C1 segment of cervical spinal cord (tissue), 14 donors: ENCODE data around the gene PIAS1.
"Not testable (repeated sequence)": the region's sequence is repeated elsewhere in the genome, so short reads cannot be mapped to it uniquely, and the experiment has no call there.

ENCODE experiments used
- DNase-seq, 14 donors: peaks; one replicate each; lab custom pipeline; 2025; lab: John Stamatoyannopoulos, UW

PIAS1 gene

DNA sequence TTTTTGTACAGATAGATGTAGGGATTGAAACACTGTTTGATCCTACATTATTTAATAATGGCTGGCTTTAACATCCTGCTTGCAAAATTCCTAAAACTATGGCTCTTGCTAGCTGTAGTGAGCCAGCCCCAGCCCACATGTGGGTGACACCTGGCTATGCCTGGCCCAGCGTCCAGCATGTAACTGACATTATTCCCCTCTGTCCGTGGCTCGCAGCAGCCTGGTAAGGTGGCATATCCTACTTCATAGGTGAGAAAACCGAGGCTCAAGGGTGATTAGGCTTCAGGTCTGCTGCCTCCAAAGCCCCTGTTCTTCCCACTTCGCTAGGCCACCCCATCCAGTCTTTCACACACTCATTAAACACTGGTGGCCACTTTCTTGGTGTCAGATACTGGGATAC is 149.4 kb downstream of the PIAS1 start:
- no peak for DNase-seq

DNA sequence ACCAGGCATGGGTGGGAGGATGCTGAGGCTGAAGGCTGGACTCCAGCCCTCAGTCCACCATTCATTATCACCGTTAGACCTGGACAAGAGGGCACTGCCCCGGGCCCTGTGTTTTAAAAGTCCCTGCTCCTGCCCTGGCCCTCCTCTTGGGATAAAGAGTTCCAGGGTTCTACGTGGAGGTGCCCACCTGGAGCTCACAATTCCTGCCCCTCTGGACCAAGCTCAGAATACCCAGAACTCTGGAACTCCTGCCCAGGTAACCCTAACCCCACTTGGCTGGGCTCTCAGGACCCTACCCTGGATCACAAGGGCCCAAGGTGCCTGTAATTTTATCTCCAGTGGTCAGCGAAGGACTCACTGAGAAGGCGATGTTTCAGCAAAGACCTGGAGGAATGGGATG is 149.8 kb downstream of the PIAS1 start:
- DNase-seq: no peak

DNA sequence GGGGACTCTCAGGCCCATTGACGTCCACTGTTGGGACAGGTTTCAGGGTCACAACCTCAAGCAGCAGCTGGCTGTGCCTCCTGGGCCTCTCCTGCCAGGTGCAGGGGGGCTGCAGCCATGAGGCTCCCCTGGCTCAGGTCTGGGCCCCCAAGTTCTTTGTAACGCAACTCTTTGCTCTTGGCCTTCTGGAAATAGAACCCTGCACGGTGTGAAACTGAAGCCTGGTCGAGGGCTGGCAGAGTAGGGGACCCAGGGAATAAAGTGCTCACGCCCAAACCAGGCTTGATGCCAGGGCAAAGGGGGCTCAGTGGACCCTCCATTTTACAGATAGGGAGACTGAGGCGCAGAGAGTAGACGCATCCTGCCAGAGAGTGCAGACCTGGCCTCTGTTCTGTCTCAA is 150.2 kb downstream of the PIAS1 start:
- DNase-seq: no peak

DNA sequence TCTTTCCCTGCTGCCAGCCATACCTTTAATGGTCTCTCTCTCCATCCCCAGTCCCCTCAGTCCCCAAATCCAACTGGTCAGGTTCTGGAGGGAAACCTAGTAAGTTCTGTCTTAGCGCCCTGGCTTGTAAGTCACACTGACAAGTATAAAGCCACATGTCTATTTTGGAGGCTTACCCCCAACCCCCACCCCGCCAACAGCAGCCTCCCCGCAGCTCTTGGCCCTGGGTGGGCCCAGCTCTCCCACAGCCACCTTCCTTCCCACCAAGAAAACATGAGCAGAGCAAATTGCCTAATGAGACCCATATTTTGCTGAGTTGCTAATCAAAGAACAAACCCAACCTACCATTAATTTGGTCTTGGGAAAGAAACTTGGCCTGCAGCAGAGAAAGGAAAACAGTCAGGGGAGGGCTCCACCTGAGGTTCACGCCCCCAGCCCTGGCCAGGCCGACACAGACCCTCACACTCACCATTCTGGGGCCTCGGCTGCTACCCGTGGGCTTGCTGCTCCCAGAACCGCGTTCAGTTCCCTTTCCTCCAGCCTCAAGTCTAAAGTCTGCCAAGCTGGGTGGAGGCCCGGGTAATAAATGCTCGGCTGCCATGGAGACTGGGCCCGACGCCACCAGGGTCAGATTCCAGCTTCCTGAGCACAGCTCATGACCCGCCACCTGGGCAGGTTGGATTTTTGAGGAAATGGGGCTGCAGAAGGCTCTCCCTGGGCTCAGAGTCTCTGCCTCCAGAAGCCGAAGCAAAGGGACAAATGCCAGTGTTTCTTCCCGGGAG is 150.9 kb downstream of the PIAS1 start, which contains the start of gene CALML4:
Gene CALML4 (minus strand): TSS at position 557 of the 782 bp plus-strand sequence. CDS start 85 bp downstream, at position 472.
- DNase-seq: peak in 4 of 14 donors; percentile 18 to 71 (median 34)

DNA sequence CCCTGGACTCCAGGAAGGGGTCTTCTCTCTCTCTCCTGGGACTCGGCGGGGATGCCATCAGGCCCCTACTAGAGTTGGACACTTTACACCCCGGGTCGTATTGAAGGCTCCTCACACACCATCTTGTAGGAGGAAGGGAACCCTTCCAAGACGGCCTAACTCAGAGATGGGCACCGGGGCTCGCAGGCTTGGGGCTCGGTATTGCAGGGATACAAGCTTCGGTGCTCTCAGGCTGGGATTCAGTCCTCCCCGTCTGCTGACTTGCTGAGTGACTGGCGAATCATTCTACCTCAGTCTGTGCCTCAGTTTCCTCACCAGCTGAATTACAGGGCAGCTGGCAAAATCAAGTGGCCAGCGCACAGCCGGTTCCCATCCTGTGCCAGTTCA is 151.4 kb downstream of the PIAS1 start:
- DNase-seq: no peak

DNA sequence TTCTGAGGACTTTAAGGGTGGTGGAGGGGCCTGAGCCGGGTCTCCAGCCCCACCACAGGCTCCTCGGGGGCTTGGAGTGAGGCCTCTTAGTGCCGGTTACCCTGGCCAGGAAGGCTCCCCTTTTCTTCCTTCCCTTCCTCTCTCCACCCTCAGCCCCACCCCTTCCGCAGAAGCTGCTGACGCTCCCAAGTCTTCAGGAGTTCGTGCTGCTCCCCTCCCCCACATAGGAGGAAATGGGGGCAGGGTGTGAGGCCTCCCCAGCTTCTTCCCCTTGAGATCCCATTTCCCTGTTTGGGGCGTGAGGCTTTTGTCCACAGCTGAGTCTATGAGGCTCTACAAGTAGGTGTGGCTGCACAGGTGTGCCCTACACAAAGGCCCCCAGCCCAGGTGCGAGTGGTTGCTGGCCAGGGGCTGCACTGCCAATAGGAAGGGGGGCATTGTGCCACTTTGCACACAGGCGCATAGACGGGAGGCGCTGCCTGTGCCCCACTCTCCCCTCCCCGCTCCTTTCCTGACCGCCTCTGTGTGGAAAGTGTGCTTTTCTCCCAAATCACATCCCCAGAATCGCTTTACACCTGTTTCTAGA is 151.9 kb downstream of the PIAS1 start:
- peak in 3 of 14 donors; percentile 42 to 54 (median 49) for DNase-seq

DNA sequence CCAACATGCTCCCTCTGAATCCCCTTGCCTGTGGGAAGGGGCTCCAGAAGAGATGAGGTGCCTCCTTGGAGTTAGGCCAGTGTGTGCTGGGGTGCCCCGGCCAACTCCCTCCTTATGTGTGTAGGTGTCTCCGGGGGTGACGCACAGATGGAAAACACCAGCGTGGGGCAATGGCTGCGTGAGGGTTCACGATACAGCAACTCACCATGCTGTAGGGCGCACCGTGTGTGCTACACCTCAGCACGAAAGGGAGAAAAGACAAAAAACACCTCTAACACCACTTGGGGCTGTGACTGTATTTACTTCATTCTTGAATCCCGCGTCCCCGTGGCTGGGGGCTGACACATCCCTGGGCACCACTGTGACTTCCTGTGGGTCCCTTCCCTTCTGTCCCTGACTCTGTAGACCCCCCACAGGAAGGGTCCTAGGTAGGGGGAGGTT is 152.6 kb downstream of the PIAS1 start:
- no peak for DNase-seq

DNA sequence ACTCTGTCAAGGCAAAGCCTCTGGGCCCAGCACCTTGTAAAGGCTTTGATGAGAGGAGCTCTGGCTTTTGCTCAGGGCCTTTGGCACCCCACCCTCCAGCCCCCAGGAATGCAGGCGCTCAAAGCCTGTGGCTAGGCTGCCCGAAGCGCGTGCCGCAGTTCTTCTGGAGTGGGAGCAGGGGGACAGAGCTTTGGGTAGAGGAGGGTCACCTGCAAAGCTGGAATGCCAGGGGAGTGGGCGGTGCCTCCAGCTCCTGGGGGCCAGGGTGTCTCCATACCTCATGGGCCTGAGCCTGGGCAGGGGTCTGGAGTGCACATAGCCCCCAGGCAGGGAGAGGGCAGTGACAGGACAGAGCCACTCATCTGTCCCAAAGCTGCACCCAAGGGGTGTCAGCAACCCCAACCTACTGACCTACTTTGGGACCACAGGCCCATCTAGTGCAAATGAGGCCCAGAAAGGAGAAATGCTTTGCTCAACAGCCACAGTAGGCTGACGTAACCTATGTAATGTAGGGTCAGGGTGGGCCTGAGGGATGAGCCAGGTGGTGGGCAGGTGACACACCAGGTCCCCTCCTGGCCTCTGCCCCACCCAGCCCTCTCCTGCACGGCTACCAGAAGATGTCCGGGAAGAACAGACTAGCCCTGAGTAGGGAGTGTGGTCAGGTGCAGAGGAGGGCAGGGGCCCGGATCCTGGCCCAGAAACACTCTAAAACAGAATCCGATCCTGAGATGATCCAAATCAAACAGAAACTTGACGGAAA is 153.2 kb downstream of the PIAS1 start:
- no peak for DNase-seq

DNA sequence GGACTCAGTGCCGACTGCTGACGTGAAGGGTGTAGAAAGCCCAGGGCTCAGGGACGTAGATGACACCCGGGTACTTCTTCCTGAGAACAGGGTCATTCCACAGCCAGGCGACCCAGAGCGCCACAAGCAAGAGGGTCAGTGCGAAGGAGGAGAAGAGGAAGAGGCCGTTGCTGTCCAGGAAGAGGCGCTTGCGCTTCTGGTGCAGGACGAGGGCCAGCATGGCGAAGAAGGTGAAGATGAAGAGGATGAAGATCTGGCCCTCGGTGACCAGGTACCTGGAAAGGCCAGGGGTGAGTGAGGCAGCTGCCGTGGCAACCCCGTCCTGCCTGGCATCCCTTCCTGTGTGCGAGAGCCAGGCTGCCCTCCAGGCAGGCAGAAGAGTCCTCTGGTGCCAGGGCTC is 154.0 kb downstream of the PIAS1 start:
- peak in 1 of 14 donors; percentile 18 for DNase-seq

DNA sequence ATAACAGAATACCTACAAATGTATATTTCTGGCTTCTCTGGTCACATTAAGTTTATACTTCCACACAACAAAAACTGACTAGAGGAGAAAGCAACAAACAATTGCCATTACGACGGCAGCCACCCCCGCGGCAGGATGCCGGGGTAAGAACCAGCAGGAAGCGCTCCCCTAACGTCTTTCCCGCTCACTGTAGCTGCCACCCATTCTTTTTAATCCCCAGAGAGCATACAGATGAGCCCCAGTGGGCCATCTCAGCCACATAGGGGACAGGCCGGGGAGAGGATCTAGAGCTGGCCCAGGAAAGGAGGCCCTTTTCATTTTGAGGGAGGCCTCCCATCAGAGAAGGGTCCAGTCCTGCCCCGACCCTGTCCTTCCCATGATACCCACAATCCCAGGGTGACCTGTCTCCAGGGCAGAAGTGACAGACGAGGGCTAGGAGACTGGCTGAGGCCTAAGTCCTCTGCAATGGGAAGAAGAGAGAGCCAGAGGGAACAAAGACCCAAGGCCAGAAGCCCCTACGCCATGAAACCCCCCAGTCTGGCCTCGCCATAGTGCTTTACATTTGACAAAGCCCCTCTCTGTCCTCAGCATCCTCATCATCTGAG is 154.6 kb downstream of the PIAS1 start:
- DNase-seq: no peak

DNA sequence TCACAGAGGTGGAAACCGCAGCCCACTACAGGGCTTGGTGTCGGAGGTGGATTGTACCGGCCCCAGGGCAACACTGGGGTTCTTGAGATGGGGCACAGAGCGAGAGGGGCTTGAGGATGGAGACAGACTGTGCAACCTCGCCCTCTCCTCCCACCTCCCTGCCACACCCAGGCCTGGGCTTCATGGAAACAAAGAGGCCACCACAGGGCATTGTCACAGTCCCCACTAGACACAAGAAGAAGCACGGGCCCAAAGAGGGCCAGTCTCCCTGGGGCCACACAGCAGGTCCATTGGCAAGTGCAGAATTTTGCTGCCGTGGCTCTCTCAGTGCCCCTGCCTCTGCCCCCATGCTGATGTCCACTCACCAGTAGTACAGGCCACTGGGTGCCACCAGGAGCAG is 155.2 kb downstream of the PIAS1 start:
- DNase-seq: no peak

DNA sequence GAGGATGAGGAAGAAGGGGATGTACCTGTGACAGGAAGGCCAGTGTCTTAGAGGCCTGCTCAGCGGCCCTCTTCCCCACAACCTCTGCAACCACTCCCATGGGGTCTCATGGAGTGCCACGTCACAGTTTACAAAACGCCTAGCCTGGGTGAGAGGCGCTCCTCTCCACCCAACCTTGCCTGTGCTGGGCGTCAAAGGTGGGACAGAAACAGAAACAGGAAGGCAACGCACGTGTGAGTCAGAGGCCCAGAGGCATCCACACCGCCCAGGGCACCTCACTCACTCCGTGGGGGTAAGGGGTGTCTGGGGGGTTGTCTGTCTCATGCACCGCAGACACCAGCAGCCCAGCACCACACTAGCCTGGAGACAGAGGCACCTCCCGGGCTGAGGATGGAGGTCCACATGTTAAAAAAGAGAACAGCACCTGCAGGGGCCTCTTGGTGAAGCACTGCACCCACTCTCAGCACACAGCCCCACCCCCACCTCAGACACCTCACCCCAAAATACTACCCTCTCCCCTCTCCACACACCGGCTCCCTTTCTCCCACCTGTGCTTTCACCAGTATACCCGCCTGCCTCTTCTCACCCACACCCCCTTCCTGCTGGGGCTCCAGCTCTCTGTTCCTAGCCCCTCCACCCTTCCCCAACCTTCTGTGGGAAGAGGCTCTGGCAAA is 155.8 kb downstream of the PIAS1 start:
- no peak for DNase-seq

DNA sequence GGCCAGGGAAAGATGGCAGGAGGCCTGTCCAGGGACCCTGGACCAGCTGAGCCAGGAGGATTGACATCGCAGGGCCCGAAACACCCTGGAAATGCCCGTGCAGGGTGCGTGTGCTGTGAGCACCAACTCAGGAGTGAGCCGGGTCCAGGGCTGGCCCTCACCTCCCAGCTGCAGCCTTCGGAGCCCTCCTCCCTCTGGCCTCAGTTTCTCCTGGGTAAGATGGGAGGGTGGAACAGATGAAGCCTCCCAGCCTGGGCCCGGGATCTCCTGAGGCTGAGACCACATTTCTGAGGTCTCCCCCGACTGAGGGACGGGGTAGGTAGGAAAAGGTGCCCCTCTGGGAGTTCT is 156.3 kb downstream of the PIAS1 start:
- DNase-seq: no peak

DNA sequence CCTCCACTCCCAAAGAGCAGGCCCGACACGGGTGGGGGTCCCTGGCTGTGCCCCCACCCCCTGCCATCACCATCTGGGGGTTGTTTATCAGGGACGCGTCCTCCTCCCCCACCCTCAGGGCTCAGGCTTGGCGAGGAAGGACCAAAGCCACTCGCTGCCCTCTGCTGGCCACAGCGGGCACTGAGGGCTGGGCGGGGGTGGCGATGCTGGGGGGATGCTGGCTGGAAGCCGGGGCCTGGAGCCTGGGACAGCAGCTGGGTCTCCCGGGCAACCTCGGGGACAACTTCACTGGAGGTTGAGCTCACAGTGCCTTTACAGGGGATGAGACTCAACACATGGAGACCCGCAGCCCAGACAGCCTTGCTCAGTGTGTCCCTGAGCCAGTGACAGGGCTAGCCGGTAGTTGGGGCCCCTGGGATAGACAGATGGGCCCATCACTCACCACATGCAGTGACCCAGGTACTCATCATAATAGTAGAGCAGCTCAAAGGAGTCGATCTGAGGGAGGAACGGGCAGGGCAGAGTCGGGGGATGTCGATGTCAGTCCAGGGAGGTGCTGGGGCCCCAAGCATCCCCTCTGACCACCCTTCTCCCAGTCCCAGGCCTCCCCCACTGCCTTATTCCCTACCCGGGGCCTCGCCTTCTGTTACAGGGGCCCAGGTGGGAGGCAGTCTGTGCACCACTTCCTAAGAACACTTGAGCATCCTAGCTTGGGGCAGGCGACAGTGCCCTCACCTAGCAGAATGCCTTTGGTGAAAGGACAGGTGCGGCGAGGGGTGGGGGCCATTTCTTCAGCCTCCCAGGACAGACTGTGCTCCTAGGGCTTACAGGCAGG is 156.9 kb downstream of the PIAS1 start:
- DNase-seq: peak in 13 of 14 donors; percentile 36 to 87 (median 65)

DNA sequence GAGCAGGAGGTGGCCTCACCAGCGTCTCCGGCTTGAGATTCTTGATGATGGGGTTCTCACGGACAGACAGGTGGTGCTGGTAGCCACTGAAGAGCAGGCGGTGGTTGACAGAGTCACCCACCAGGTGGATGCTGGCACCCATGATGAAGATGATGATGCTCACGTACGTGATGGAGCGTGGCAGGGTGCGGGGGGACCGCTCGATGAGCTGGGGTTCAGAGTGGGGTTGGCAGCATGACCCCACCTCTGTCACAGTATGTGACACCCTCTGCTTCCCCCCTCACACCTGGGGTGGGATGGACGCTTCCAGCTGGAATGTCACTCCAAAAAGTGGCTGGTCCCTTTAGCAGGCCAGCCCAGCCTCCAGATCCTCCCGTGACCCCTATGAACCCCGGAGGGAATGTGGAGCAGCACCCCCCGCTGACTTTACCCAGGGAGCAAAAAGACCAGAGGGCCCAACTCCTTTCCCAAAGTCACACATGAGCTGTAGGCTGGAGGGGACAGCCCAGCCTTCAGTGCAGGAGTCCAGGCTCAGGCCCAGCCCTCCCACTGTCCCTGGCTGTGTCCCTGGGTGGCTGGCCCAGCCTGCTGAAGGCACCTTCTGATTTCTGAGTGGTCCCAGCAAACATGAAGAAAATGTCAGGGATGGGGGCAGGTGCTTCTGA is 157.7 kb downstream of the PIAS1 start:
- DNase-seq: no peak

DNA sequence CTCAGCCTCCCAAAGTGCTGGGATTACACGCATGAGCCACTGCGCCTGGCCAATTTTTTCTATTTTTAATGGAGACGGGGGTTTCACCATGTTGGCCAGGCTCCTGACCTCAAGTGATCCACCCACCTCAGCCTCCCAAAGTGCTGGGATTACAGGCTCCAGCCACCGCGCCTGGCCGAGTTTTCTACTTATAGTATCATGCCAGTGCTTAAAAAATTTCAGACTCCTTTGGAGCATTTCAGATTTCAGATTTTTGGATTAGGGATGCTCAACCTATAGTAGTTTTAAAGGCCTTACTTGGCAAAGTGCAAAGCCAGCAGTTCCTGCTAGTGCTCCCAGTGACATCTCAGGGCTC is 159.4 kb downstream of the PIAS1 start:
- DNase-seq: not testable (repeated sequence)

DNA sequence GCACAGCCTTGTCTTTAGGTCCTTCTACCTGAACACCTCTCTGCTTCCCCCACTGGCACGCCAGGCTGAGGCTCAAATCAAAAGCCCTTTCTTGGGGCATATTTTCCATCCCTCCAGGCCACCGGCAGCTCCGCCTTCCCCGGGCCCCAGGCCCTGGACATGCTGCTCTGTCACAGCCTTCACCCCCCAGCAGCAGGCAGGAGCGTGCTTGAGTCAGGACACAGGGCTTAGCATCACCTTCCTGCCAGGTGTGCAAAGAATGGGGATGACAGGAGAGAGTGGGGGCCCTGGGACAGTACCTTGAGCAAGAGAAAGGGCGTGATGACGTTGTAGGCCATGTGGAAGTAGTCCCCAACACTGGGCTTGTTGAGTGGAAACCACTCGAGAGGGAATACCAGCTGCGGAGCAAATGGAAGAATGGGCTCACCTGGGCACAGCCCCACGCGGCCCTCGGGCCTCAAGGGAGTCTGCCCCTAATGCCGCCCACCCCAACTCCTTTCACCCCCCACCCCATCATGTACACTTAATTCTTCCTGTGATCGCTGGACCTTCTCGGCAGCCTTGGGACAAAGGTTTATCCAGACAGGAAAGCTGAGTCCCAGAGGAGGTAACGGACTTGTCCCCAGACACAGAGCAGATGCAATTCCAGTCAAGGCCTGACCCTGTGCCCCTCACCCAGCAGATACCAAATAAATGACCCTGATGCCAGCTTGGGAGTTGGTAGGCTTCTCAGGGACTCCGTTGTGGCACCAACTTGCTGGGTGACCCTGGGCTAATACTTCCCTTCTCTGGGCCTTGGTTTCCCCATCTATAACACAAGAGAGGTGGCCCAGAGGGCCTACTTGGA is 160.1 kb downstream of the PIAS1 start:
- no peak for DNase-seq

DNA sequence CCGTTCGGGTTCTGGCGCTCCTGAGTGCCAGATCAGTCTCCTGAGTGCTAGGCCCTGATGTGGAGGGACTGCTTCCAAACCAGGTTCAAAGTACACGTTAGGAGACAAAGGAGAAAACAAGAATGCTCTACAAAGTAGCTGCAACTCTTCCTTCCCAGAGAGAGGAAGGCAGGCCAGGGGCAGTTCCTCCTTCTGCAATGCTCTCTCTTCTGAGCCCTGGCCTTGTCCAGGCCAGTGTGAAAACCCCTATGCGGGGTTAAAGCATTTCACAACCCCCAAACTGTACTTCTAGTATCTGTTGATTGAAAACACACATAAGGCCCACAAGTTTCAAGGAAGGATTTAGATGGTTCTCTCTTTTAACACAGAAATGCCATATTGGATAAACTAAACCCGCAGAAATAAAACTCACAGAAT is 160.7 kb downstream of the PIAS1 start:
- no peak for DNase-seq

DNA sequence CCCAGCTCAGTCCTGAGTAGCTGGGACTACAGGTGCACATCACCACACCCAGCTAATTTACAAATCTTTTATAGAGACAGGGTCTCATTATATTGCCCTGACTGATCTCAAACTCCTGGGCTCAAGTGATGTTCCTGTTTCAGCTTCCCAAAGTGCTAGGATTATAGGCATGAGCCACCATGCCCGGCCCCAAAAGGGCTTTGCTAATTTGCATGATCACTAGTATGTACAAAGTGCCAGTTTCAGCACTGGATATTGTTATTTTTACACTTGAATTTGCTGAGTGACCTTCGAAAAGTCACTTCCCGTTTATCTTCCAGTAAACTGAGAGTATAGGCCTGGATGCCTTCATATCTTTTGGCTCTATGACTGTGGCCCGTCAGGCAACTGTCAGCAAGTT is 163.2 kb downstream of the PIAS1 start:
- DNase-seq: no peak
